Activated CD4-positive, alpha-beta memory T cell treated with anti-CD3 and anti-CD28 coated beads for 36 hours (primary cell): ENCODE data around the gene THADA. TPM values are rescaled to one million over a fixed set of nuclear protein-coding genes. Genes with fewer than 3 reads are reported as not detected.
"Not testable (repeated sequence)": the region's sequence is repeated elsewhere in the genome, so short reads cannot be mapped to it uniquely, and the experiment has no call there.

ENCODE experiments used
- CTCF ChIA-PET: fragments of 350-600 bp; sonication (Branson Sonifier 250); formaldehyde crosslinking; loops from one replicate; lab custom pipeline; 2021; ENCODE audit warnings: antibody characterized with exemption, inconsistent platforms; lab: Charles Lee
- POLR2A ChIA-PET: fragments of 350-600 bp; sonication (Branson Sonifier 250); formaldehyde crosslinking; loops from one replicate; lab custom pipeline; 2021; ENCODE audit warnings: antibody characterized with exemption; lab: Charles Lee
- DNase-seq: peaks from one replicate; pipeline ENCODE4 v3.0.0-alpha.2; 2020
- H3K27ac Mint-ChIP-seq: one replicate; pipeline ENCODE4 v1.8.0; 2021; ENCODE audit warnings: mixed read lengths
- H3K27me3 Mint-ChIP-seq: one replicate; pipeline ENCODE4 v1.8.0; 2021; ENCODE audit warnings: mixed read lengths
- H3K36me3 Mint-ChIP-seq: one replicate; pipeline ENCODE4 v1.8.0; 2021; ENCODE audit warnings: mixed read lengths
- H3K4me1 Mint-ChIP-seq: one replicate; pipeline ENCODE4 v1.8.0; 2021; ENCODE audit warnings: low read depth, mixed read lengths
- H3K4me3 Mint-ChIP-seq: one replicate; pipeline ENCODE4 v1.8.0; 2021; ENCODE audit warnings: mild to moderate bottlenecking, mixed read lengths
- H3K9me3 Mint-ChIP-seq: one replicate; pipeline ENCODE4 v1.8.0; 2021; ENCODE audit warnings: mixed read lengths
- intact Hi-C: fragments of 100-400 bp; cut with micrococcal nuclease; formaldehyde crosslinking; loops from one replicate; pipeline ENCODE4 v1.15.1; 2023
- total RNA-seq, 2 experiments: library from RNA; stranded (reverse); gene quantifications; one replicate each; pipeline ENCODE4 v1.2.3, GENCODE V29; 2021

Gene THADA, protein sequence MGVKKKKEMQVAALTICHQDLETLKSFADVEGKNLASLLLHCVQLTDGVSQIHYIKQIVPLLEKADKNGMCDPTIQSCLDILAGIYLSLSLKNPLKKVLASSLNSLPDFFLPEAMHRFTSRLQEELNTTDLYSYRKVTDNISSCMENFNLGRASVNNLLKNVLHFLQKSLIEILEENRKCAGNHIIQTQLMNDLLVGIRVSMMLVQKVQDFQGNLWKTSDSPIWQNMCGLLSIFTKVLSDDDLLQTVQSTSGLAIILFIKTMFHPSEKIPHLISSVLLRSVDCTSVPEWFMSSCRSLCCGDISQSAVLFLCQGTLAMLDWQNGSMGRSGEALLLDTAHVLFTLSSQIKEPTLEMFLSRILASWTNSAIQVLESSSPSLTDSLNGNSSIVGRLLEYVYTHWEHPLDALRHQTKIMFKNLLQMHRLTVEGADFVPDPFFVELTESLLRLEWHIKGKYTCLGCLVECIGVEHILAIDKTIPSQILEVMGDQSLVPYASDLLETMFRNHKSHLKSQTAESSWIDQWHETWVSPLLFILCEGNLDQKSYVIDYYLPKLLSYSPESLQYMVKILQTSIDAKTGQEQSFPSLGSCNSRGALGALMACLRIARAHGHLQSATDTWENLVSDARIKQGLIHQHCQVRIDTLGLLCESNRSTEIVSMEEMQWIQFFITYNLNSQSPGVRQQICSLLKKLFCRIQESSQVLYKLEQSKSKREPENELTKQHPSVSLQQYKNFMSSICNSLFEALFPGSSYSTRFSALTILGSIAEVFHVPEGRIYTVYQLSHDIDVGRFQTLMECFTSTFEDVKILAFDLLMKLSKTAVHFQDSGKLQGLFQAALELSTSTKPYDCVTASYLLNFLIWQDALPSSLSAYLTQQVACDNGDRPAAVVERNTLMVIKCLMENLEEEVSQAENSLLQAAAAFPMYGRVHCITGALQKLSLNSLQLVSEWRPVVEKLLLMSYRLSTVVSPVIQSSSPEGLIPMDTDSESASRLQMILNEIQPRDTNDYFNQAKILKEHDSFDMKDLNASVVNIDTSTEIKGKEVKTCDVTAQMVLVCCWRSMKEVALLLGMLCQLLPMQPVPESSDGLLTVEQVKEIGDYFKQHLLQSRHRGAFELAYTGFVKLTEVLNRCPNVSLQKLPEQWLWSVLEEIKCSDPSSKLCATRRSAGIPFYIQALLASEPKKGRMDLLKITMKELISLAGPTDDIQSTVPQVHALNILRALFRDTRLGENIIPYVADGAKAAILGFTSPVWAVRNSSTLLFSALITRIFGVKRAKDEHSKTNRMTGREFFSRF (N-terminal part only)
- 10 to 100 TPM; 39.0 to 46.6 TPM for total RNA-seq

DNA sequence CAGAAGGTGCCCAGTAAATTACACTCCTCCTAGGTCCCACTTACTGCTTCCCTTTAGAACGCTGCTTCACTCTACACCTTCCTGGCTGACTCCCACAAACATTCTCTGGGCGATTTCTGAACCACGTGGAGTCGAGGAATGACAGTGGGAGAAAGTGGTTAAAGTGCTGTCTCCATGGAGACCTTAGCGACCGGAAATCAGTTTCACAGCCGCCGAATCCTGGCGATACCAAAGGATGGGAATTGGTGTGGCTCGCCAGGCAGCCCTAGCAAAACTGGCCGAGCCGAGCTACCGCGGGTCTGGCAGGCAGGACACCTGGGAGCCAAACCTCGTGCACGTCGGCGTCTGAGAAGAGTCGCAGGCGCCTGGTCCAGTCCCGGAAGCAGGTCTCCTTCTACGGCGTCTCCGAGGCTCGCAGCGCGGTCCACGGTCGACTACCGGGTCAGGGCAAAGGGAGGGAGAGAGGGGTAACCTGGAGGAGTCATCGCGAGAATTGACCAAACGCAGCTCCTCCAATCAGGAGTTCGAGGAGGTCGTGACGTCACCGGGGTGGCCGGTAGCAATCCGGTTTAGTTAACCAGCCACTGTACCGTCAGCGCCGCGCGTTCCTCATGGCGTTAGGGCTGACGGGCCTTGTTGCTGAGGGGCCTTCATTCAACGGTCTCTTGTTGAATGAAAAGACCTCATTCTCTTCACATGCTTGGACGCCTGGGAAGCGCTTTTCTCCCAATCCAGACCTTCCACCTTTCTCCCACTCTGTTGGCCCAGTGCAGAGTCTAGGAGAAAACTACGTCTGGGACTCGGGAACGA, at the start of gene THADA:
Gene THADA (minus strand): TSS at position 436 of the 810 bp plus-strand sequence. CDS start 3,646 bp downstream, outside the sequence.
- Mint-ChIP-seq H3K4me1 (peaks cover 28% of the 10 kb centered on the region), H3K36me3 (peaks cover 7% of the 10 kb centered on the region), H3K27ac (peak within 1 kb of the TSS; percentile 95), H3K27me3 (no peaks in the 10 kb centered on the region), H3K9me3 (no peaks in the 10 kb centered on the region), H3K4me3 (peak within 1 kb of the TSS; percentile 98)
- intact Hi-C loops: loop anchor here (1.0 to 5.0 kb wide), 5 partner anchors 19 to 766 kb away; partner anchors contain the start of genes CAMKMT, PPM1B and PREPL
- peak; percentile 99 for DNase-seq
- POLR2A ChIA-PET: interaction anchor here (0.6 to 1.8 kb wide), 16 partner anchors 8 to 785 kb away, joined by 3 to 7 read pairs (median 4); partner anchors contain the start of genes PLEKHH2 and ZFP36L2
- CTCF ChIA-PET: interaction anchor here (1.0 to 3.7 kb wide), 8 partner anchors 10 to 27 kb away, joined by 4 to 26 read pairs (median 8); no protein-coding TSS in a partner anchor

DNA sequence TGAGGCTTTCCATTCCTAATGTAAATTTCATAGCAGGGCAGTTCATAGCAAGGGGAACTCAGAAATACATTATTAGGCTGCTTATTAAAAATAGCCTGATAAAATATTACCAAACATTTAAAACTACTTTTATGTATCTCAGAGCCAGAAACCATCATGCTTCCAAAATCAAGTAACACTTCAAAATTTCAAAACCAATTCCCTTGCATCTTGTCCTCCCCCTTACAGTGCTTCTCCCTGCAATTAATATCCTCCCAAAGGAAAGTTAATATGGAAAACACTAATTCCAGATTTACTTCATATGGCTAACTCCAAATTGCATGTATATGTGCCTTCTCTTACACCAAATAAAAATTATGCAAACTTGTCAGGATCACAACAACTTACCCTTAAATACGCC, 47.8 kb upstream of the THADA start:
- no peaks in the 10 kb centered on the region for H3K36me3 Mint-ChIP-seq
- H3K4me3 Mint-ChIP-seq: no peak overlapping the region
- DNase-seq: no peak
- POLR2A ChIA-PET: no interaction called here
- no peak overlapping the region for H3K27ac Mint-ChIP-seq
- no peaks in the 10 kb centered on the region for H3K27me3 Mint-ChIP-seq
- peaks cover 5% of the 10 kb centered on the region for H3K9me3 Mint-ChIP-seq
- H3K4me1 Mint-ChIP-seq: no peaks in the 10 kb centered on the region
- CTCF ChIA-PET: no interaction called here
- intact Hi-C loops: no loop called here

DNA sequence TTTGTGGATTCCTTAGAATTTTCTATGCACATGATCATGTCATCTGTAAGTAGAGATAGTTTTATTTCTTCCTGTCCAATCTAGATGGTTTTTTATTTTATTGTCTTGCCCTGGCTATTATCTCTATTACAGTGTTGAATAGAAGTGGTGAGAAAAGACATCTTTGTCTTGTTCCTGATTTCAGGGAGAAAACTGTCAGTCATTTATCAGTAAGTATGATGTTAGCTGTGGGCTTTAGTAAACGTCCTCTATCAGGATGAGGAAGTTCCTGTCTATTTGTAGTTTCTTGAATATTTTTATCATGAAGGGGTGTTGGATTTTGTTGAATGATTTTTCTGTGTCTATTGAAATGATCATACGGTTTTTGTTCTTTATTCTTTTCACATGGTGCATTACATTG, 46.5 kb upstream of the THADA start:
- ChIA-PET CTCF (no interaction called here), POLR2A (no interaction called here)
- intact Hi-C loops: no loop called here
- peaks cover 6% of the 10 kb centered on the region for H3K27me3 Mint-ChIP-seq
- H3K36me3 Mint-ChIP-seq: no peaks in the 10 kb centered on the region
- no peak for DNase-seq
- no peak overlapping the region for H3K27ac Mint-ChIP-seq
- peaks cover 5% of the 10 kb centered on the region for H3K9me3 Mint-ChIP-seq
- H3K4me3 Mint-ChIP-seq: no peak overlapping the region
- H3K4me1 Mint-ChIP-seq: peaks cover 4% of the 10 kb centered on the region

DNA sequence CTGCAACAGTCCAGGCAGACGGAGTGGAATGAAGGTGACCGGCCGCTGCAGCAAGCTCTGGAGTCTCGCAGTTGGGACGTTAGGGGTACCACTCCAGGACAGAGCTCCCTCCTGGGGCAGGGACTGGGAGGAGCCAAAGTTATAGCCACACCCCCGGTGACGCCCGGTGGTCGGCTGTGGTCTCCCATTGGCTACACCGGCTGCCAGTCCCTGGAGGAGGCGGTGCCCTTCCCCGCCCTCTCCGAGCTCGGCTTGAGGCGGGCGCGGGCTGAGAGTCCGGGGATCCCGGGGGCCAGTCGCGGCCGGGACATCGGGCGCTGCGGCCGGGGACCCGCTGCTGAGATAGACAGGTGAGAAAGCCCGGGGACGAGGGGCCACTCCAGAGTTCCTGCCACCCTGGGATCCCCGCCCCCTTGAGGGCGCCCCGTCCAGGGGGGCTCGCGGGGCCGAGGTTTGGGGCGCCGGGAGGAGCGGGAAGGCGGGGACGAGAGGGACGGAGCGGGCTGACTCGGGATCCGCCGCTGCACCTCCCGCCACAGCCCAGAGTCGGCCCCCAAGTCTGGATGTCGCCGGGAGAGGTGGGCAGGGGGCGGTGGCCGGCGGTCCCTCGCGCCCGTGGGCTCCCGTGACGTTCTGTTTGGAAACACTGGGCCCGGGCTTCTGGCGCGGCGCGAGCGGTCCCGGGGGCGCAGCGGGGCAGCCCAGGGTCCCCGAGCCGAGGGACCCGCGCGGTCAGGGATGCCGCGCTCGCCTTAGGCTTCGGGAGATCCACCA, 41.4 kb upstream of the THADA start, which contains the start of gene PLEKHH2:
Gene PLEKHH2 (plus strand): TSS at position 231 of the 774 bp plus-strand sequence. CDS start 7,414 bp downstream, outside the sequence.
- Mint-ChIP-seq H3K4me1 (peaks cover 14% of the 10 kb centered on the region), H3K27ac (no peak within 1 kb of the TSS), H3K36me3 (no peaks in the 10 kb centered on the region), H3K4me3 (peak within 1 kb of the TSS; percentile 82), H3K9me3 (peaks cover 5% of the 10 kb centered on the region), H3K27me3 (peaks cover 34% of the 10 kb centered on the region)
- POLR2A ChIA-PET: interaction anchor here (1.6 kb wide), 1 partner anchor 41 kb away, joined by 4 read pairs; the partner anchor contains the start of gene THADA
- peak; percentile 92 for DNase-seq
- CTCF ChIA-PET: interaction anchor here (0.5 to 1.1 kb wide), 4 partner anchors 32 to 116 kb away, joined by 3 to 4 read pairs (median 3); no protein-coding TSS in a partner anchor
- intact Hi-C loops: loop anchor here (10.0 kb wide), 1 partner anchor 138 kb away; the partner anchor contains the start of gene DYNC2LI1

DNA sequence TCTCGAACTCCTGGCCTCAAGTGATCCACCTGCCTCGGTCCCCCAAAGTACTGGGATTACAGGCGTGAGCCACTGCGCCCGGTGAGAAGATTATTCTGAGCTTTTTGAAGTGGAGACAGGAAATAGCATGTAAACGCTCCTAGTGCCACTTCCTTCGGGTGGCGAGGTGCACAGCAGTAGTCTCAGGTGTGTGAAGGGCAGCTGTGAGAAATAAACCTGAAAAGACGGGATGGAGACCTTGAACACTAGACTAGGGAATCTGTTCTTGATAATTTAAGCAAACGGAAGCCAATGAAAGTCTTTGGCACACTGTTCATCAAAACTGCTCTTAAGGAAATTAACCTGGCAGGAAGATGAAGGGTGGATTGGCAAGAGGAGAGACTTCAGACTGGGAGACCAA, 40.8 kb upstream of the THADA start:
- Mint-ChIP-seq H3K4me3 (peak overlapping the region; percentile 82), H3K36me3 (no peaks in the 10 kb centered on the region), H3K27me3 (peaks cover 40% of the 10 kb centered on the region), H3K4me1 (peaks cover 14% of the 10 kb centered on the region), H3K9me3 (peaks cover 5% of the 10 kb centered on the region), H3K27ac (no peak overlapping the region)
- POLR2A ChIA-PET: interaction anchor here (1.6 kb wide), 1 partner anchor 41 kb away, joined by 4 read pairs; the partner anchor contains the start of gene THADA
- intact Hi-C loops: loop anchor here (10.0 kb wide), 1 partner anchor 138 kb away; the partner anchor contains the start of gene DYNC2LI1
- CTCF ChIA-PET: interaction anchor here (0.5 to 1.1 kb wide), 4 partner anchors 31 to 117 kb away, joined by 3 to 4 read pairs (median 3); no protein-coding TSS in a partner anchor
- DNase-seq: peak; percentile 29

DNA sequence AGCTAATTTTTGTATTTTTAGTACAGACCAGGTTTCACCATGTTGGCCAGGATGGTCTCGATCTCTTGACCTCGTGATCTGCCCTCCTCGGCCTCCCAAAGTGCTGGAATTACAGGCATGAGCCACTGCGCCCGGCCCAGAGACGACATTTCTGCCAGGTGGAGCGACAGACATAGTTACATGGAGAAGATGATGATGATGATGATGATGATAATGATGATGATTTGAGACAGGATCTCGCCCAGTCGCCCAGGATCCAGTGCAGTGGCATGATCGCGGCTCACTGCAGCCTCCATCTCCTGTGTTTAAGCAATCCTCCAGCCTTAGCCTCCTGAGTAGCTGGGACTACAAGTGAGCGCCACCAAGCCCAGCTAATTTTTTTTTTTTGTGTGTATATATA, 40.3 kb upstream of the THADA start:
- H3K9me3 Mint-ChIP-seq, CTCF ChIA-PET, H3K36me3 Mint-ChIP-seq, H3K27ac Mint-ChIP-seq, DNase-seq: not testable (repeated sequence)
- Mint-ChIP-seq H3K27me3 (peaks cover 44% of the 10 kb centered on the region), H3K4me1 (peaks cover 14% of the 10 kb centered on the region), H3K4me3 (peak overlapping the region; percentile 16)
- intact Hi-C loops: loop anchor here (10.0 kb wide), 1 partner anchor 139 kb away; the partner anchor contains the start of gene DYNC2LI1
- POLR2A ChIA-PET: interaction anchor here (1.6 kb wide), 1 partner anchor 40 kb away, joined by 4 read pairs; the partner anchor contains the start of gene THADA

DNA sequence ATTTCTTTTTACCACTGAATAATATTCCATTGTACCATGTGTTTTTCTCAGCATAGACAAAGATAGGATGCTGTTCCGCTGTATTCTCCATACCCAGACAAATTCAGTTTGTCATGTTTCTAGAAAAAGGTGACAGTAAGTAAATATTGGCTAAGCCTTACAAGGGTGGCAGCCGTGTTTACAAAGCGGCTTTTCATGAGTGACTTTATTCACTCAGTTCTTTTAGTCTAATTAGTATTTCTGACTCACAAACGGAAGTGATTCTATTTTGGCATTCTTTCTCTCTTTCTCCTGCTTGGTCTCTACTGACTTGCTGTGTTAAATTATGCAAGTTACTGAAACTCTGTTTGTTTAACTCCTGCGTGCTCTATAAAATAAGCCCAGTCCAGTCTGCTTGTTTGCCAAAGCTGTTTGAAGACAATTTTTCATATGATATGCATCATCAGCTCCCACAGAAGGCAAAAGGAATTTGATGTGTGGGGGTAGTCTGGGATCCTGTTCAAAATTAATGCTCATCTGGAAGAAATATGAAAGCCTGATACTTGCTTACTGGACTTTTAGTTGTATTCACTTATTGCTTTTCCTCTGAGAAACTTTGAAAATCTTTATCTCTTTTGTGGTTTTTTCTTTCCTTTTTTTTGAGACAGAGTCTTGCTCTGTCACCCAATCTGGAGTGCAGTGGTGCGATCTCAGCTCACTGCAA, 38.9 kb upstream of the THADA start:
- Mint-ChIP-seq H3K36me3 (no peaks in the 10 kb centered on the region), H3K4me3 (no peak overlapping the region), H3K9me3 (peaks cover 5% of the 10 kb centered on the region), H3K4me1 (peaks cover 14% of the 10 kb centered on the region), H3K27ac (no peak overlapping the region), H3K27me3 (peaks cover 46% of the 10 kb centered on the region)
- POLR2A ChIA-PET: no interaction called here
- CTCF ChIA-PET: interaction anchor here (0.5 kb wide), 1 partner anchor 24 kb away, joined by 3 read pairs; no protein-coding TSS in a partner anchor
- intact Hi-C loops: loop anchor here (10.0 kb wide), 1 partner anchor 140 kb away; the partner anchor contains the start of gene DYNC2LI1
- no peak for DNase-seq

DNA sequence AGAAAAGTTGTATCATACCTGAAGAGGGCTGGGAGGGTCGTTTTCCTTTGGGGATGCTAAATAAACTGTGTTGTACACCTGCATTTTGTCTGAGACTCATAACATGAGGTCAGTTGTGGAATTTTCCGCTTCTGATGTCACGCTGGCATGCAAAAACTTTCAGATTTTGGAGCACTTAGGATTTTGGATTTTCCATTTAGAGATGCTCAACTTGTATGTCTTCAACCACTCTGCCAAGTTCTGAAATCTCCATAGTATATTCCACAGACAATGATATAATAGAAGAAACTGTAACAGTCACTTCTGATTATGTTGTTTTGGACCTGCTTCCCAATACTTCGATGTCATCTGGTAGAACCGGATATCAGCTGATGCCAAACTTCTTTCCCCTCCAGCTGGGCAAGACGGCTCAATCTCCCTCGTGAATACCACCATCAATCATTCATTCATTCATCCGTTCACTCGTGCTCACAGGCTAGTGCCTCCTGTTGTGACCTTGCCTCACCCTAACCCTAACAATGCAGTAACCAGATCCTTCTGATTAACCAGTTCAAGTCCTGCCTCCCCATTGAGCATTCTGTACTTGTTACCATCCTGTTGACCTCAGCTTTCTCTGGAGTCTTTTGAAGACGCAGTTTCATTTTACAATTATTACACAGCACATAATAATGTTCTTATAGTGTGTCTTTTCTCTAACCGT, 35.9 kb upstream of the THADA start:
- no peaks in the 10 kb centered on the region for H3K36me3 Mint-ChIP-seq
- H3K27me3 Mint-ChIP-seq: peaks cover 40% of the 10 kb centered on the region
- ChIA-PET POLR2A (no interaction called here), CTCF (no interaction called here)
- peaks cover 2% of the 10 kb centered on the region for H3K9me3 Mint-ChIP-seq
- H3K4me3 Mint-ChIP-seq: no peak overlapping the region
- H3K4me1 Mint-ChIP-seq: peaks cover 8% of the 10 kb centered on the region
- intact Hi-C loops: loop anchor here (10.0 kb wide), 1 partner anchor 143 kb away; the partner anchor contains the start of gene DYNC2LI1
- no peak for DNase-seq
- H3K27ac Mint-ChIP-seq: no peak overlapping the region

DNA sequence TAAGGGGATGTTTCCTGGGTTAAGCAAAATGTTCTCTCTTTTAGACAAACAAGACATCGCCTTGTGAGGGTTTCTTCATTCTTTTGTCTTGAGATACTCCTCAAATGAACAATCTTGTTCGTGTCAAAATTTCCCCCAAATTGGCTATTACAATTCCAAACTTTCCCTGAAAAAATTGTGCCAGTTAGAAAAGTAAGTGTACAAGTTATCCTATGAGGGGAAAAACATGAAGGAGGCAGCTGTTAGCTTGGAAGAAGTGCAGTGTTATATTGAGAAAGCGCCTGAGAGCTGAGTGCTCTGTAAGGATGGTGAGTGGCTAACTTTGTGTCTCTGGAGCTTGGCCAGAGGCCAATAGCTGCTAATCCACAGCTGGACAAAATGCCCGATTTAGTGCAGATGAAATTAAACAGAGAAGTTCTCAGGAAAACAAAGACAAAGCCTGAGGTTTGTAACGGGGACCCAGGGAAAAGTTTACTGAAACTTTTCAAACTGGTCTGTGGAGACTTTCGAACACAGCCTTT, 27.2 kb upstream of the THADA start:
- Mint-ChIP-seq H3K4me3 (no peak overlapping the region), H3K27ac (no peak overlapping the region)

More for the DNA sequence above, 27.2 kb upstream of the THADA start:
- H3K36me3 Mint-ChIP-seq: no peaks in the 10 kb centered on the region
- no peak for DNase-seq
- POLR2A ChIA-PET: no interaction called here
- peaks cover 9% of the 10 kb centered on the region for H3K27me3 Mint-ChIP-seq
- CTCF ChIA-PET: no interaction called here
- H3K9me3 Mint-ChIP-seq: peaks cover 2% of the 10 kb centered on the region
- no peaks in the 10 kb centered on the region for H3K4me1 Mint-ChIP-seq
- intact Hi-C loops: no loop called here
